Measurements from ENCODE around the gene ADGRG4. TPM values are rescaled to one million over a fixed set of nuclear protein-coding genes. Genes with fewer than 3 reads are reported as not detected.

The ADGRG4 gene
- total RNA-seq, 2 donors from 2014 or later: not detected

GRCh38 chrX:136262812-136263315 lies 37.9 kb upstream of the ADGRG4 start:
- no peak for DNase-seq
- H3K36me3 ChIP-seq (replicated peaks in 1 of 2; ENCODE audit: insufficient read depth in 1 of 2, low read depth in 2 of 2): no peaks in the 10 kb centered on the region
- no peaks in the 10 kb centered on the region for H3K27me3 ChIP-seq
- intact Hi-C loops (cut with DNase I): no loop called here
- ATAC-seq: no peak
- WGBS, 2 donors: 50 to 60% methylated on average over 7 of the region's 7 CpGs
- H3K27ac ChIP-seq: no peak overlapping the region
- no peak overlapping the region for H3K4me3 ChIP-seq
- H3K4me1 ChIP-seq: no peaks in the 10 kb centered on the region
- TF ChIP-seq POLR2A (IDR thresholded peaks at IDR 0.05): no peak
- TF ChIP-seq, protein P1, sequence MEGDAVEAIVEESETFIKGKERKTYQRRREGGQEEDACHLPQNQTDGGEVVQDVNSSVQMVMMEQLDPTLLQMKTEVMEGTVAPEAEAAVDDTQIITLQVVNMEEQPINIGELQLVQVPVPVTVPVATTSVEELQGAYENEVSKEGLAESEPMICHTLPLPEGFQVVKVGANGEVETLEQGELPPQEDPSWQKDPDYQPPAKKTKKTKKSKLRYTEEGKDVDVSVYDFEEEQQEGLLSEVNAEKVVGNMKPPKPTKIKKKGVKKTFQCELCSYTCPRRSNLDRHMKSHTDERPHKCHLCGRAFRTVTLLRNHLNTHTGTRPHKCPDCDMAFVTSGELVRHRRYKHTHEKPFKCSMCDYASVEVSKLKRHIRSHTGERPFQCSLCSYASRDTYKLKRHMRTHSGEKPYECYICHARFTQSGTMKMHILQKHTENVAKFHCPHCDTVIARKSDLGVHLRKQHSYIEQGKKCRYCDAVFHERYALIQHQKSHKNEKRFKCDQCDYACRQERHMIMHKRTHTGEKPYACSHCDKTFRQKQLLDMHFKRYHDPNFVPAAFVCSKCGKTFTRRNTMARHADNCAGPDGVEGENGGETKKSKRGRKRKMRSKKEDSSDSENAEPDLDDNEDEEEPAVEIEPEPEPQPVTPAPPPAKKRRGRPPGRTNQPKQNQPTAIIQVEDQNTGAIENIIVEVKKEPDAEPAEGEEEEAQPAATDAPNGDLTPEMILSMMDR (IDR thresholded peaks at IDR 0.05): no peak
- no peaks in the 10 kb centered on the region for H3K9me3 ChIP-seq

DNA sequence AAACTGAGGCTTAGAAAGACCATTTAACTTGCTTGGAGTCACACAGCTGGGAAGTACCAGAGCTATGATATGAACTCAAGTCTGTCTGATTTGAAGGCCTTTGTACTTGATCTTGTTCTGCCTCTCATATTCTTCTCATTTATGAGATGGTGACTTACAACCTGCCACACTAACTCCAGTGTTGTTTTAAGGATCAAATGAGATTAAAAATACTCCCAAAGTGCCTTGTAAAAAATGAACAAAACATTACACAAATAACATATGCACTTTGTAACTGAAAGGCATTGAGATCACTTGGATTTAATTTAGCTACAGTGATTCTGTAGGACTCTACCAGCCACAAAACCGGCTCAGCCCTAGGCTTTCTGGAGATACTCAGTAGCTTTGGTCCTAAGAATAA lies 33.9 kb upstream of the ADGRG4 start:
- Histone ChIP-seq H3K27me3 (no peaks in the 10 kb centered on the region), H3K27ac (no peak overlapping the region), H3K9me3 (no peaks in the 10 kb centered on the region), H3K4me3 (no peak overlapping the region), H3K36me3 (replicated peaks in 1 of 2; ENCODE audit: insufficient read depth in 1 of 2, low read depth in 2 of 2) (no peaks in the 10 kb centered on the region), H3K4me1 (no peaks in the 10 kb centered on the region)
- TF ChIP-seq POLR2A (IDR thresholded peaks at IDR 0.05): no peak
- TF ChIP-seq, protein P1 (IDR thresholded peaks at IDR 0.05): no peak
- no peak for ATAC-seq
- intact Hi-C loops (cut with DNase I): no loop called here
- WGBS, 2 donors: 50 to 100% methylated on average over 1 of the region's 1 CpG
- no peak for DNase-seq

GRCh38 chrX:136268051-136269048 lies 32.4 kb upstream of the ADGRG4 start:
- DNase-seq: peak; percentile 24 to 54 (median 38)
- Histone ChIP-seq H3K27me3 (no peaks in the 10 kb centered on the region), H3K4me1 (no peaks in the 10 kb centered on the region), H3K9me3 (no peaks in the 10 kb centered on the region), H3K4me3 (no peak overlapping the region), H3K27ac (no peak overlapping the region), H3K36me3 (replicated peaks in 1 of 2; ENCODE audit: insufficient read depth in 1 of 2, low read depth in 2 of 2) (no peaks in the 10 kb centered on the region)
- ATAC-seq: no peak
- 34 to 39% methylated on average over 5 of the region's 5 CpGs for WGBS, 2 donors
- TF ChIP-seq, protein P1 (IDR thresholded peaks at IDR 0.05): peak; percentile 40 to 65 (median 50)
- TF ChIP-seq POLR2A (IDR thresholded peaks at IDR 0.05): no peak
- intact Hi-C loops (cut with DNase I): no loop called here

- no peak overlapping the region for H3K4me3 ChIP-seq
- H3K9me3 ChIP-seq: no peaks in the 10 kb centered on the region
- ATAC-seq (no peak), DNase-seq (no peak)
- TF ChIP-seq POLR2A (IDR thresholded peaks at IDR 0.05): no peak
- TF ChIP-seq, protein P1 (IDR thresholded peaks at IDR 0.05): no peak
- H3K36me3 ChIP-seq (replicated peaks in 1 of 2; ENCODE audit: insufficient read depth in 1 of 2, low read depth in 2 of 2): no peaks in the 10 kb centered on the region
- no peaks in the 10 kb centered on the region for H3K4me1 ChIP-seq
- intact Hi-C loops (cut with DNase I): no loop called here
- H3K27me3 ChIP-seq: no peaks in the 10 kb centered on the region
- H3K27ac ChIP-seq: no peak overlapping the region
- 56 to 67% methylated on average over 1 of the region's 1 CpG for WGBS, 2 donors
Observed at GRCh38 chrX:136269921-136270320, 30.8 kb upstream of the ADGRG4 start.
